NCI-H146 treated with DMSO at 0.1 percent for 48 hours (cell line): Measurements from ENCODE around the gene GJB2.

Source experiments
- DNase-seq: peaks from one replicate; lab custom pipeline; 2025; ENCODE audit not compliant: unreplicated experiment; lab: John Stamatoyannopoulos, UW

Gene GJB2

GRCh38 chr13:20142927-20143480 lies 49.7 kb downstream of the GJB2 start:
- no peak for DNase-seq

GRCh38 chr13:20142023-20142926 lies 50.5 kb downstream of the GJB2 start:
- DNase-seq = no peak

- DNase-seq = no peak
These were observed 51.3 kb downstream of the GJB2 start for GRCh38 chr13:20141238-20142022.

- DNase-seq = no peak
These were observed 52.3 kb downstream of the GJB2 start for GRCh38 chr13:20140487-20140886.

GRCh38 chr13:20137875-20138274 lies 54.9 kb downstream of the GJB2 start:
- DNase-seq = no peak
